ENCODE measurements around the gene DHH. TPM values are rescaled to one million over a fixed set of nuclear protein-coding genes. Genes with fewer than 3 reads are reported as not detected.
A peak's percentile ranks its signal among the peaks of the same experiment; 100 is the strongest.

Gene DHH
- total and polyA plus RNA-seq, 9 of the 15 experiments (the other 6 are each of a cell fraction or from before 2014, with no cell fraction given) = 0.07 to 2.6 (median 0.54) TPM

- Histone ChIP-seq H3K9me3 (replicated peaks; ENCODE audit: control insufficient read depth, insufficient read depth, low read depth, low read length) (no peaks in the 10 kb centered on the region), H3K4me3 (no peak overlapping the region), H3K27me3 (ENCODE audit: control insufficient read depth in 2 of 2, insufficient read depth in 2 of 2, low read length in 2 of 2) (no peaks in the 10 kb centered on the region), H2AFZ (ENCODE audit: low read depth, low read length) (no peak overlapping the region), H3K9ac (ENCODE audit: insufficient read depth in 1 of 2, low read depth in 2 of 2, low read length in 2 of 2) (no peak overlapping the region), H3K79me2 (ENCODE audit: control insufficient read depth, insufficient read depth, low read length) (peaks cover 26% of the 10 kb centered on the region), H3K4me2 (ENCODE audit: insufficient read depth, low read length) (no peak overlapping the region), H3K9me1 (ENCODE audit: control insufficient read depth, insufficient read depth, low read length) (peaks cover 2% of the 10 kb centered on the region), H3K27ac (ENCODE audit: extremely low read depth, low read depth, low read length) (no peak overlapping the region; the same call in 2 of the 3 replicates), H4K20me1 (replicated peaks; ENCODE audit: control insufficient read depth, insufficient read depth, low read length) (peaks cover 16% of the 10 kb centered on the region), H3K4me1 (replicated peaks in 1 of 2; ENCODE audit: control insufficient read depth in 2 of 2, insufficient read depth in 2 of 2, low read length in 2 of 2) (peaks cover 2 to 4% of the 10 kb centered on the region in 2 experiments; a peak in 2 of 5 replicates), H3K36me3 (ENCODE audit: control insufficient read depth, insufficient read depth, low read length) (peaks cover 100% of the 10 kb centered on the region)
- no TSS peak for BruUV-seq (replicated peaks)
- ChIA-PET CTCF (ENCODE audit: low intra/inter-chr PET ratio) (no interaction called here), POLR2A (interaction anchor here (1.0 to 1.5 kb wide), 4 partner anchors 8 to 21 kb away, joined by 3 to 5 read pairs (median 4); no protein-coding TSS in a partner anchor)
- in situ Hi-C loops (cut with MboI) (no loop called here), intact Hi-C loops (cut with micrococcal nuclease) (no loop called here)
- FAIRE-seq (no peak), ATAC-seq (no peak), DNase-seq (ENCODE audit: extremely low read depth in 1 of 4, low spot score in 3 of 4) (no peak)
- no peak for TF ChIP-seq CREBBP (IDR thresholded peaks at IDR 0.05; ENCODE audit: low read depth, low read length)
- 0 out of 2 replicates have a peak, but pooled peaks have one; percentile 12 for TF ChIP-seq POLR2AphosphoS2 (IDR thresholded peaks at IDR 0.05; ENCODE audit: low read length)
- TF ChIP-seq RBFOX2 (IDR thresholded peaks at IDR 0.05; ENCODE audit: low read depth, low read length) = peak; percentile 54; the same call in 1 of the 2 replicates
- 0 out of 2 replicates have a peak, but pooled peaks have one; percentile 14 for TF ChIP-seq POLR2G (IDR thresholded peaks at IDR 0.05; ENCODE audit: low read depth, low read length)
- WGBS (ENCODE audit: insufficient coverage, low coverage, missing lambda C conversion rate) = 94% methylated on average over 12 of the region's 13 CpGs
These were observed 43.9 kb downstream of the DHH start for GRCh38 chr12:49050507-49051372.
